Measurements from ENCODE around the gene CDK11B.

Gene CDK11B

DNA sequence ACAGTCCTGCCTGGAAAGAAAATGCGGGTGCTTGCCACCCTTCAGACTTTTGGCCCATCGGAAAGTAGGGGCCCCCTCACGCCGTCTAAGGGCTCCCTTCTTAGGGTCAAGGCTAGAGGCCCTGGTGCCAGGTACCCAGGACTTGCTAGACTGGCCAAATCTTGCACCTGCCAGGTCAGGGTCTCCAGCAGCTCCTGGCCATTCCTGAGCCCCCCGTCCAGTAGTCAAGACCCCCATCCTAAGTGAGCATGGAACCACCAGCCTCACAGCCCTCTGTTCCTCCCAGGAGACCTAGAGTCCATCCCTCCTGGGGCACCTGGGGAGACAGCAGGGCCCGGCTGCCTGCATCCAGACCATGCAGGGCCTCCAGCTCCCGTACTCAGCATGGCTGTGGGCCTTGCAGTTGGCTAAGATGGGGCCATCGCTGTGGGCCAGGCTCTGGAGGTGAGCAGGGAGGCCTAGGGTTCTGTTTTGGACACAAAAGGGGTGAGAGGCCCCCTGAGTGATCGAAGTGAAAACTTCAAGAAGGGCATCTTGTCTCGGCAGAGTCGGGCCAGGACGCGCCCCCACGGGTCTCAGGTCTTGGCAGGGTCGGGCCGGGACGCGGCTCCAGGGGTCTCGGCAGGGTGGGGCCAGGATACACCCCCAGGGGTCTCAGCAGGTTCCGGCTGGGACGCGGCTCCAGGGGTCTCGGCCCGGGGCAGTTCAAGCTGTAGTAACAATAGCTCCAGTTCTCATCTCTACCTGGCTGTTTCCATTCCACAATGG lies 64.8 kb downstream of the CDK11B start:
- H3K27ac ChIP-seq = no peak overlapping the region
- H3K4me3 ChIP-seq = no peak overlapping the region

DNA sequence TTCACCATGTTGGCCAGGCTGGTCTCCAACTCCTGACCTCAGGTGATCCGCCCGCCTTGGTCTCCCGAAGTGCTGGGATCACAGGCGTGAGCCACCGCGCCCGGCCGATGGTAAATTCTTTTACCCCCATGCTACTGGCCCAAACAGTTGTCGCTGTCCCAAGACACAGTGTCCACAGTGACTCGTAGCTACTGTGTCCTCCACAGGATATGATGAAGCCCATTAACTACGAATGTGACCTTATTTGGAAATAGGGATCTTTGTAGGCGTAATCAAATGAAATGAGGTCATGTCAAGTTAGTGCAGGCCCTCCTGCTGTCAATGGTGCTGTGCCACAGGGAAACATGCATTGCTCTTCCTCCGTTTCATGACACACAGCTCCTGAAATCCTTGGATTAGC lies 67.4 kb downstream of the CDK11B start:
- H3K27ac ChIP-seq = no peak overlapping the region
- H3K4me3 ChIP-seq = no peak overlapping the region

Measured in skin epidermis (tissue), 12 donors.